Stimulated activated CD4-positive, alpha-beta T cell treated with anti-CD3 and anti-CD28 coated beads, Interleukin-12 subunit alpha, Interleukin-12 subunit beta, amount 100 ng/mL, for 24 hours (primary cell): Measurements from ENCODE around the gene ARHGDIB.

Source experiments
- DNase-seq, 2 experiments: peaks; one replicate each; pipeline ENCODE4 v3.0.0-alpha.2; 2020; ENCODE audit warnings: low read depth in 2 of 2

The ARHGDIB gene

GRCh38 chr12:14900521-14901227 lies 60.7 kb downstream of the ARHGDIB start:
- DNase-seq, result no peak

DNA sequence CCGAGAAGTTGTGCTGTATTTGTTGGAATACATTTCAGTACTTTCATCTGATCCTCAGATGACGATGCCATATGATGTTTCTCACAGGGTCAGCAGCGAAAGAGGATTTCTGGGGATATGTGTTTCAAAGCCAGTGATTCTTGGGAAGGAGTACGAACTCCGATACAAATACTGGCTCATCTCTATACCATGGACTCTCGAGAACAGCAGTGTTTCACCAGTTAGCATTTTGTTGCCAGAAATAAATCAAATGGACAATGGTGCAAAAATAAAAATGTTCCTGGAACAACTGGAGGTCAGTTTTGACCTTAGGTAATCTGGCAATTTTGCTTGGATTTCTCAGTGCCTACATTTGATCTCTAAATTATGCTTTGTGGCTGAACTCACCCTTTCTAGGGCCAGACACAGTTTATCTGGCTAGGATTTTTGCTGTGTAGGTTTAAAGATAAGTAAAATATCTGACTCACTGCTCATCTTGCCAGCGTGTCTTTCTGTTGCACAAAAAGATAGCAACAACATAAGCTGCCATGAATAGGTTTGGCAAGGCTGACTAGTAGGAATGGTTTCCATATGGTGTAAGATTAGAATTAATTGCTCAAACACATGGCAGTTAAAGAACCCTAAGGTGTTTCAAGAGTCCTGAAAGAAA lies 64.8 kb downstream of the ARHGDIB start:
- no peak for DNase-seq

GRCh38 chr12:14893506-14894250 lies 67.7 kb downstream of the ARHGDIB start:
- no peak for DNase-seq

DNA sequence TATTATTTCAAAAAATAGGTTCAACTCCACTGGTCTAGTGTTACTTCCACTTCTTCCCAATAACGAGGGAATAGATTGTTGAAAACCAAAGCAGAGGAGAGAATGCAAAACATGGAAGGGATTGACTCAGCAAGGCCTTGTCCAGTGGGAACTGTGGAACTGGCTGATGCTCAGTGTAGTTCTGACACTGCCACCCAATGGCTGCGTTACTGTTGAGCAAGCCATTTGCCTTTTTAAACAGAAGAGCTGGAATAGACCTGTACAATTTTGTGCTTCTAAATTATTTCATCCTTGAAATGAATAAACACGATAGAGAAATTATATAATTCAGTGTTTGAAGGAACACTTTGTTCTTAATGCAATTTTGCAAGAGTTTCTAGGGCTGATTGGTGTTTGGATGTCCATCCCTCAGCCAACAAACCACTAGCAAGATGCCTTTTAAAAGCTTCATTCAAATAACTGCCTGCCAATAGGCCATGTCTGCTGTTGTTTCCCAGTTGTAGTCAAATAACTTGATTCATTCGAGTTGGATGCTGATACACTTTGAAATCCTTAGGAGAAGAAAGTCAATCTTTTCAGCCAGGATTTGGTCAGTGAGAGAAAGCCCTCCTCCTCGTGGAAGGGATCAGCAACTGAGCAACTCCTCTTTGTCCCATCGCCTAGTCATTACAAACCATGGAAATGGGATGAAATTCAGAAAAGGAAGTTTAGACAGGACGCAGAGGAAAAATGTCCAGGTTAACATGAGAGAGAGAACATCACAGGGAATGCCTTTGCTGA lies 68.5 kb downstream of the ARHGDIB start:
- no peak for DNase-seq
